HG03064 (cell line): Measurements from ENCODE around the gene LIN7B.
"Not testable (repeated sequence)": the region's sequence is repeated elsewhere in the genome, so short reads cannot be mapped to it uniquely, and the experiment has no call there.

Source experiments
- ATAC-seq: cut with Tn5 transposase; IDR thresholded peaks from one replicate; pipeline ENCODE4 v1.9.1; 2021; ENCODE audit warnings: low read depth; ENCODE audit not compliant: unreplicated experiment

The LIN7B gene, protein sequence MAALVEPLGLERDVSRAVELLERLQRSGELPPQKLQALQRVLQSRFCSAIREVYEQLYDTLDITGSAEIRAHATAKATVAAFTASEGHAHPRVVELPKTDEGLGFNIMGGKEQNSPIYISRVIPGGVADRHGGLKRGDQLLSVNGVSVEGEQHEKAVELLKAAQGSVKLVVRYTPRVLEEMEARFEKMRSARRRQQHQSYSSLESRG

DNA sequence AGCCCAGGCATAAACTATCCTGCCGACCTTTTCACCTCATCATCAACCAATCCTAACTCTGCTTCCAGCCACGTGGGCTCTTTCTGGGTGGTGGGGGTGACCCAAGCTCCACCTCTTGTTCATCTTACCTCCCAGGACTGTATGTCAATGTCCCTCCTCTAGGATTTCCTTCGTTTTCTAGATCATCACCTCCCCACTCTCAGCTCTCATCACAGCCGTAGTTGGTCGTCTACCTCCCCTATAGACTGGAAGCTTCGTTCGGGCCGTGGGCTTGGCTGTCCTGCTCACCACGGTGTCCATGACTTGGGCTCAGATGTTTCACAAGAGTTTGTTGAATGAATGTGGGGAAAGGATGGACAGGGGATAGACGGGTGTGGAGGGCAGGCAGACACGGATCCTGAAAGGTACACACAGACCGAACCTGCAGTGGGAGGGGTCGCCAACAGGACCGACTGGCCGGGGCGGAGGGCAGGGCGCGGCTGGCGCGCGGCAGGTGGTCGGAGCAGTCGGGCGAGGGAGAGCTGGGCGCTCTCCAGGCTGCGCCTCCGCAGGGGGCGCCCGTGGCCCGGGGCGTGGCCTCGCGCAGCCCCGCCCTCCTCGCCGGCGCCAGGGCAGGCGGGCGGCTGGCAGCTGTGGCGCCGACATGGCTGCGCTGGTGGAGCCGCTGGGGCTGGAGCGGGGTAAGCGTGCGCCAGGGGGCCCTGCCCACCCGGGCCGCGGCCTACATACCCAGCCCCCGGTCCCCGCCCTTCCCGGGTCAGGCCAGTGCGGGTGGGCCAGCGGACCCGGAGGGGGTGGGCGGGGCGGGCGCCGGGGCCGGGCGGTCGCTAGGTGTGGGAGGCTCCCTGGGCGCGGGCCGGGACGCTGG is at the start of gene LIN7B:
TSS of gene LIN7B (plus strand) at position 609 of the 868 bp plus-strand sequence. CDS start at position 644, 35 bp downstream.
- peak; percentile 36 for ATAC-seq

DNA sequence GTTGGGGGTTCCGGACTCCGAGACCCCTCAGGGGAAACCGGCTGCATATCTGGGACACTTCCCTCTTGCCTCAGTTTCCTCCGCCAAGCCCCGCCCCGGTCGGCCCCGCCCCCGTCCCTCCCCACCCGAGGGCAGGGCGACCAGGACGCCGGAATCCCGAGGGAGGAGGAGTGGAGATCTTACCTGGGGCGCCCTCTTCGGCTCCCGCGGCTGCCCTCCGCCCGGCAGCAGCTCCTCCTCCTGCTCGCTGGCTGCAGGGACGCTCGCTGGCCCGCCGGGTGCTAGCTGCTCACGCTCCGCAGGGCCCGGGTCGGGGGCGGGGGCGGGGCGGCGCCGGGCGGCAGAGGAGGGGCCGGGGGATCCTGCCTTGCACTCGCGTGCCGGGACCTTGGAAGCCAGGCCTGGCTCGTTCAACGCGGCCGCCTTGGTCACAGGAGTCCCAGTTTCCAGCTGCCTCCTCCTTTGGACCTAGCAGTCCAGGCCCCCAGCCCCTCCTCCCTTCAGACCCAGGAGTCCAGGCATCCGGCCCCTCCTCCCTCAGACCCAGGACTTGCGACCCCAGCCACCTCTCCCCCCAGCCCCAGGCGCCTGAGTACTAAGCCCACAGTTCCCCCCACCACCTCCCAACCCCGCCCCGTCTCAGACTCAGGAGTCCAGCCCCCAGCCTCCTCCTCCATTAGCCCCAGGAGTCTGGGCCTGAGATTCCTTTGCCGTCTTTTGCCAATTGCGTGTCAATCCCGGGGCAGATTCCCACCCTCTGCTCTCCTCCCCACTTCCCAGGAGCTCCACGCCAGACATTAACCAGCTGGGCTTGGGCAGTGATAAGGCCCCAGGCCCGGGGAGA is 49.2 kb upstream of the LIN7B start, which contains the start of gene NTF4:
TSS of gene NTF4 (minus strand) at position 51 of the 844 bp plus-strand sequence. CDS start 2,821 bp downstream, outside the sequence.
- no peak for ATAC-seq

DNA sequence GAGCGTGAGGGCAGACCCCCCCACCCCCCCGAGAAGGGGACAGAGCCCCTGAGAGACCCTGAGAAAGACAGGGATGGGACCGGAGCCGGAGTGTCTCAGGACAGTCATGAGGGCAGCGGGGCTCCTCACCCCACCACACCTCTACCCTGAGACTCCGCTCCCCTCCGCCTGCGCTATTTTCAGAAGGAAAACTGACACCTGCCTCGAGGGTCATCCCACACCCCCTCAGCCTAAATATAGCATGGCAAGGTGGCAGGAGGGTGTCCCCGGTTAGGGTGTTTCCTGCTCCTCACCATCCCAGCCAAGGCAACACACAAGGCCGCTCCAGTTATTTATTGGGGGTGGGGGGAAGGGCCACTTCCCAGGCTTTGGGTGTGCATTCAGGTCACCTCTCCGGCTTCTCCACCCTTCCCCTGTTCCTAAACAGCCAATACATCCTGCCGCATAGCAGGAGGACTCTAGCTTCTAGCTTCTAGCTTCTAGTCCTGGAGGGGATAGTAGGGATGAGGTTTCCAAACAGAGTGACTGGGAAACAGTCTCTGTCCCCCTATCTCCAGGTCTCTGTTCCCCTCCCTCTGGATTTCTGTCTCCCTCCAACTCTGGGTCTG is 48.2 kb upstream of the LIN7B start:
- no peak for ATAC-seq

DNA sequence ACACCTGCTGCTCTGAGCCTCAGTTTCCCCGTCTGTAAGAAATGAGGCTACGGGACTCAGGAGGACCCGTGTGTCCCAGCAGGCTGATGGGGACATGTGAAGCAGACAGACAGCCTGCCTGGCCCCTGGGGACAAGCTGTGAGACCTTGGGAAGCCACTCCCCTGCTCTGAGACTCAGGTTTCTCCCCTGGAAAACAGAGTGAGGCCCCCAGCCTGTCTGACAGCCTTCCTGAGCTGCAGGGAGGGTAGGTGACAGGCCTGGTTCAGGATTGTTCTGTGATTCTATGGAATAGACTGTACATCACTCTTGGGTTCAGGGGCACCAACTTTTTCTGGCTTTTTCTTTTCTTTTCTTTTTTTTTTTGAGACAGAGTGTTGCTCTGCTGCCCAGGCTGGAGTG is 46.6 kb upstream of the LIN7B start:
- no peak for ATAC-seq

DNA sequence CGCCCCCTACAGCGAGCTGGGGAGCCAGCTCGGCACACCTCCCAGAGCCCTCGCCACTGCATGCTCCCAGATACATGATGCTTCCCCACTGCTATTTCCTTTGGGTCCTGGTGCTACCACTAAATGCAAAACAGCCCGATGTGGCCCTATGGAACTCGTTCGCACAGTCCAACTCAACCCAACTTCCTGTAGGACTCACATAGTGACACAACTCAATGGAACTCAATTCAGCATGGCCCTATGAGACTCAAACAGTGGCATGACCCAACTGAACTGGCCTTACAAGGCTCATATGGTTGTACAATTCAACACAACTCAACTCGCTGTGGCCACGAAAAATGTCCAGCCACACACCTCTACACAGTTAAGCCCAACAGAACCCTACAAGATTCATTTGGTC is 45.1 kb upstream of the LIN7B start:
- no peak for ATAC-seq

DNA sequence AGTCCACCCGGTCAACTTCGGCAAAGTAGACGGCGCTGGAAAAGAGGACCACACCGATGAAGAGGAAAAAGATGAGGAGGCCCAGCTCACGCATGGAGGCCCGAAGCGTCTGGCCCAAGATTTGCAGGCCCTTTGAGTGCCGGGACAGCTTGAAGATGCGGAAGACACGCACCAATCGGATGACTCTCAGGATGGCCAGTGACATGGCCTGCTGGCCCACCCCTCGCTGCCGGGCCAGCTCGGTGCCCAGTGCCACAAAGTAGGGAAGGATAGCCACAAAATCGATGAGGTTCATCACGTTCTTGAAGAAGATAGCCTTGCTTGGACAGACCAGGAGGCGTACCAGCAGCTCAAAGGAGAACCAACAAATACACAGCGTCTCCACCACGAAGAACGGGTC is 43.8 kb upstream of the LIN7B start:
- ATAC-seq: no peak

DNA sequence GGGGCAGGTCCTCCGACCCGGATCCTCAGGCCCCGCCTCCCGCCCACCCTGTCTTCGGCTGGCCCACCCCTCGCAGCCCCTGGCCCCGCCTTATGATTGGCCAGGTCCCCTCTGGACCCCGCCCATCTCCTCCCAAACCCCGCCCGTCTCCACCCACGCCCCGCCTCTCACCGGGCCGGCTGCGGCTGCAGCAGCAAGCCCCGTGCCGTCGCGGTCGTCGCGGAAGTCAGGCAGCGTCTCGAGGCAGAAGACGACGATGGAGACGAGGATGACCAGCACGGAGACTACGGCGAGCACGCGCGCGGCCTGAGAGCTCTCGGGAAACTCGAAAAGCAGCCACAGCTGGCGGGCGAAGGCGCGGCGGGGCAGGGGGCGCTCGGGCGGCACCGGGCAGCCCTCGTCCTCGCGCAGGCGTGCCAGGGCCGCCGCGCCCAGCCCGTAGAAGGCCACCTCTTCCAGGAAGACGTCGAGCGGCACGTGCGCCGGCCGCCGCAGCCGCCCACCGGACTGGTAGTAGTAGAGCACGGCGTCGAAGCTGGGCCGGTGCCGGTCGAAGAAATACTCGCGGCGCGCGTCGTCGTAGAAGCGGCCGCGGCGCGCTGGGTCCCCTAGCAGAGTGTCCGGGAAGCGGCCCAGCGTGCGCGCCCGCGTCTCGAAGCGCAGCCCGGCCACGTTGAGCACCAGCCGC is 42.2 kb upstream of the LIN7B start:
- no peak for ATAC-seq

DNA sequence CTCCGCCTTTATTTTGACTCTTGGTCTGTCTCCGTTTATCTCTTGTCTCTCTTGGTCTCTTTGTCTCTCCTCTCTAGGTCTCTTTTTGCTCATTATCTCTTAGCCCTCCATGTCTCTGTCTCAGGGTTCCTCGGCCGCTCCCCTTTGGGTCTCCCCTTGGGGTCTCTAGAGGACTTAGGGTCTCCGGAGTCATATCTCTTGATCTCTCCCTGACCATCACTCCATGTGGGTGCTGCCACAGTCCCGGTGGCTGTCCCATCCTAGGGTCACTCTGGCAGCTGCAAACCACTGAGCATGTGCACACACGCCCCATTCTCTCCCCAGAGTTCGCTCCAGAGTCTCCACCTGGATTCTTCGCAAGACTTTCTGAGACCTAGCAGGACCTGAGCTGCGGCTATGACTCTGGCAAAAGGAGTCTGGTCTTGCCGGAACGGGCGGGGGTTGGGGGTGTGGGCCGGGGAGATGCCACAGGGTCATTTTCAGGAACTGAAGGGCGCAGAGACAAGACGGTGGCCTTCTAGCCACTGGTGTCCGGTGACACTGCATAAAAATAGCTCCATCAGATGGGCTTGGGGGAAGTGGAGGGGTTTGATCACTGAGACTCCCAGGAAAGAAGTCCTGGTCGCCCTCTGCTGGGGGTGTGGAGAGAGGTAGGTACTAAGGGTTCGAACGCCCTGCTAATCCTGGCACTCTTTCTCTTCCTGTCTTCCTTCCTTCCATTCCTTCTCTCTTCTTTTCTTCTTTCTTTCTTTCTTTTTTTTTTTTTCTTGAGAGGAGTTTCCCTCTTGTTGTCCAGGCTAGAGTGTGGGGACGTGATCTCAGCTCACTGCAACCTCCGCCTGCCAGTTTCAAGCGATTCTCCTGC is 40.4 kb upstream of the LIN7B start:
- no peak for ATAC-seq

DNA sequence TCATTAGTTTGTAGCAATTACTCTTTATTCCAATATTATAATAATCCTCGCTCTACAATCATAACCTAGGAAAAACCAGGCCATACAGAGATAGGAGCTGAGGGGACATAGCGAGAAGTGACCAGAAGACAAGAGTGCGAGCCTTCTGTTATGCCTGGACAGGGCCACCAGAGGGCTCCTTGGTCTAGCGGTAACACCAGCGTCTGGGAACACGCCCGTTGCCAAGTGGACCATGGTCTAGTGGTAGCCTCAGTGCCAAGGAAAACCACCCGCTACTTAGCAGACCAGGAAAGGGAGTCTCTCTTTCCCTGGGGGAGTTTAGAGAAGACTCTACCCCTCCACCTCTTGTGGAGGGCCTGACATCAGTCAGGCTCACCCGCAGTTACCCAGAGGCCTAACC is 39.3 kb upstream of the LIN7B start:
- not testable (repeated sequence) for ATAC-seq

DNA sequence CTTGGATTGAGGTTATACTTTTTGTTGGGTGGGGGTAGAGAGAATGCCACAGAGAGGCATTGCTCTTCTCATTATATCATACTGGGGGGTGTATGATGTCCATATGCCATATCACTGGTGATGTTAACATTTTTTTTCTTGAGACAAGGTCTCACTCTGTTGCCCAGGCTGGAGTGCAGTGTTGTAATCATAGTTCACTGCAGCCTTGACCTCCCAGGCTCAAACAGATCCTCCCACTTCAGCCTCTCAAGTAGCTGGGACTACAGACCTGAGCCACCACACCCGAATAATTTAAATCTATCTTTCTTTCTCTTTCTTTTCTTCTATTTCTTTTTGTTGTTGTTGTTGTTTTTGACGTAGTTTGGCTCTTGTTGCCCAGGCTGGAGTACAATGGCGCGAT is 33.8 kb upstream of the LIN7B start:
- no peak for ATAC-seq

DNA sequence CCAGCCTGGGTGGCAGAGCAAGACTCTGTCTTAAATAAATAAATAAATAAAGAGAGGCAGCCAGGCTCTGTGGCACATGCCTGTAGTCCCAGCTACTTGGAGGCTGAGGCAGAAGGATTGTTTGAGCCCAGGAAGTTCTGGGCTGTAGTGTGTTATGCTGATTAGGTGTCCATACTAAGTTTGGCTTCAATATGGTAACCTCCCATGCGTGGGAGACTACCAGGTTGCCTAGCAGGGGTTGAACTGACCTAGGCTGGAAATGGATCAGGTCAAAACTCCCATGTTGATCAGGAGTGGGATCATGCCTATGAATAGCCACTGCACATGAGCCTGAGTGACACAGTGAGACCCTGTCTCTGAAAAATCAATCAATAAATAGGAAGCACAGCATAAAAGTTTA is 32.9 kb upstream of the LIN7B start:
- ATAC-seq: no peak

DNA sequence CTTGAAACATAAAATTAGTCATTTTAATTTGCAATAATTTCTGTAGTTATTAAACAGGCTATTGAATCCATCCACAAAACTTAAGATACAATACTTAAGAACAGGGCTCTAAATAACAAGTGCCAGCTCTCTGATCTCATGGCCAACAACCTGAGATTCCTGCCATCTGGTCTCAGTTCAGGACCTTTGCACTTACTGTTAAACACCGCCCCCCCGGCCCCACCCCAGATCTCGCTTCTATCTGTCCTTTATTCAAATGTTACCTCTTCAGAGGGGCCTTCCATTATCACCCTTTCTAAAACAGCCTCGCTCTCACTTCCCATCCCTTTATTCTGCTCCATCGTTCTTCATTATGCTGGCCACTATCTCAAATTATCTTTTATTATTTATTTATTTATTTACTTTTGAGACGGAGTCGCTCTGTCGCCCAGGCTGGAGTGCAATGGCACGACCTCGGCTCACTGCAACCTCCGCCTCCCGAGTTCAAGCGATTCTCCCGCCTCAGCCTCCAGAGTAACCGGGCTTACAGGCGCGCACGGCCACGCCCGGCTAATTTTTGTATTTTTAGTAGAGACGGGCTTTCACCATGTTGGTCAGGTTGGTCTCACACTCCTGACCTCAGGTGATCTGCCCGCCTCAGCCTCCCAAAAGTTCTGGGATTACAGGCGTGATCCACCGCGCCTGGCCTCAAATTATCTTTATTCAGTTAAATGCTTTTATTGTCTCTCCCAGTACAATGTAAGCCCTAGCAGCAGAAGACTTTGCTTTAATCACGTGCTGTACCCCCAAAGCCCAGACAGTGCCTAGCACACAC is 29.8 kb upstream of the LIN7B start:
- ATAC-seq: no peak

DNA sequence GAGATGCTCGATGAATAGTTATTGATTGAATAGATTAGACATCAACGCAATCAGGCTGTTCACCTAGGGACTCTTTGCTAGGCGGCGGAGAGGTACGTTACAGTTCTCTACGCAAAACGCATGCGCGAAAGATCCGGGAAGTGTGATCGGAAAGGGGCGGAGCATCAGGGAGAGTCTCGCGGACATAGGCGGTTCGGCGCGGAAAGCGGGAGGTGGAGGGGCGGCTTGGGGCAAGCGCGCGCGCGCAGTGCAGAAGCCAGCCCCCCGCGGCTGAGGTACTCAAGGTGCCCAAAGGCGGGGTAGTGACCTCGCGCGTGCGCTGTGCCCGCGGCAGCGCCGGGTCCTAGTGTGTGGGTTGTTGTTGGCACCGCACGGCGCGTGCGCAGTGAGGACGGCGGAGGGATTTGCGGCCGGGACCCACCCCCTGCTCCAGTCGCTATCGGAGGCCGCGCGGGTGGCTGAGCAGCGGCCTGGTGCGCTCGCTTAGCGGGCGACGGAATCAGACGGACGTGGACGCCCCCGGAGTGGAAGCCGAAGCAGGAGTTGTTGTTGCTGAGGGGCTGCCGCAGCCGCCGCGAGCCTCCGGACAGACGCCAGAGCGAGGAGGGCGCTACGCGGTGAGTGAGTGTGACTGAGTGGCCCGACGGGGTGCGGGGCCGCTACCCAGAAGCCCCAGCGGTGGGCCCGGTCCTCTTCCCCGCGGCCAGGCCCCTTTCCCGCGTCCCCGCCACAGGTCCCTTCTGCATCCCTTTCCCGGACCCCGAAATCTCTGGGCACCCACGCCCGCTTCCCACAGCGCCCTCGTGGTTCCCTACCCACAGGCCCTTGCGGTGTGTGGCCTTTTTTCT is 28.9 kb upstream of the LIN7B start, which contains the start of gene SNRNP70:
TSS of gene SNRNP70 (plus strand) at position 432 of the 848 bp plus-strand sequence. CDS start 964 bp downstream, outside the sequence.
- ATAC-seq: peak; percentile 83

DNA sequence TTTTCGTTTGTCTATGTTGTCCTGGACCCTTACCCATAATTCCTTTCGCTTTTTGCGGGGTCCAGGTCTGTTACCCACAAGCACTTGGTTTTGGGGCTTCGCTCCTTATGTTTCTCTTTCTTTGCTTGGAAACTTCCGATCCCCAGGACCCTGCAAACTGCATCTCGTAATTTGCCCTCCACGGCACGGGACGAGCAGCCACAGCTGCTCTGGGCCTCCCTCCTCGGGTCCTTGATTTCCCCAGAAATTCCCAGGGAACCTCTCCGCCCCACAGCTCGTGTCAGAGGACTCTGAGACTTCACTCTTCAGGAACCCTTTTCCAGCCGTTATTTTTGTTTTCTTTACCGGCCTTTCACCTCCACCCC is 28.3 kb upstream of the LIN7B start:
- no peak for ATAC-seq

DNA sequence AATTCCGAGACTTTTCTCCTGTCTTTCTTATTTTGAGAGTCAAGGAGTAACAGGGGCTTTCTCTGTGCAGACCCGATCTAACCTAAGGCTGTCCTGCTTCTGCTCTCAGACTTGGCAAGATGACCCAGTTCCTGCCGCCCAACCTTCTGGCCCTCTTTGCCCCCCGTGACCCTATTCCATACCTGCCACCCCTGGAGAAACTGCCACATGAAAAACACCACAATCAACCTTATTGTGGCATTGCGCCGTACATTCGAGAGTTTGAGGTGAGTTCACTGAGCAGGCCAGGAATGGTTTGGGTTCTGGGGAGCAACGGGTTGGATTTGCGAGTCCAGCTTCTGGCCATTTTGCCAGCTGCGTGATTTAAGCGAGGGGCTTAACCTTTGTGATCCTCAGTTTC is 27.9 kb upstream of the LIN7B start:
- no peak for ATAC-seq

DNA sequence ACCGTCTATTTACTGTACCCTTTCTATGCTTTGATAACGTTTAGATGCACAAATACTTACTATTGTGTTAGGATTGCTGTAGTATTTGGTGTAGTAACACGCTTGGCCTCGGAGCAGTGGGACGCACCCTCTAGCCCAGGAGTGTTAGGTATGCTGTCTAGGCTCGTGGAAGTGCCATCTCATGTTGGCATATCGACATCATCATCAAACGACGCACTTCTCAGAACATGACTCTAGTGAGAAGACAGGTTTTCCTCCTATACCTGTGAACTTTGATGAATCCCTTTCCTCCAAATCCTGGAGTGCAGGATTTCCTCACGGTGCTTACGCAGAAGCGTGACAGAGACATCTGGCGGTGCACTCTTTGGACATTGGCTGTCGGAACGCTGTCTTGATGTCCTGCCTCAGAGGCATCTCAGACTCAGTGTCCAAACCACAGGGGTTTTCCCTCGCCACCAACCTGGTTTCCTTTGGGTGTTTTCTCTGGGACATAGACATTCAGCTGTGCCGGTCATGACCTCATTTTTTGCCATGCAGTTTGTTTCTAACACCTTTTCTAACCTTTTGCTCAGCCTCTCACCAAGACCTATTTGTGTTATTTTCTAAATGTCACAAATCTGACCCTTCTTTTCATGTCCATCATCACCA is 22.7 kb upstream of the LIN7B start:
- no peak for ATAC-seq

DNA sequence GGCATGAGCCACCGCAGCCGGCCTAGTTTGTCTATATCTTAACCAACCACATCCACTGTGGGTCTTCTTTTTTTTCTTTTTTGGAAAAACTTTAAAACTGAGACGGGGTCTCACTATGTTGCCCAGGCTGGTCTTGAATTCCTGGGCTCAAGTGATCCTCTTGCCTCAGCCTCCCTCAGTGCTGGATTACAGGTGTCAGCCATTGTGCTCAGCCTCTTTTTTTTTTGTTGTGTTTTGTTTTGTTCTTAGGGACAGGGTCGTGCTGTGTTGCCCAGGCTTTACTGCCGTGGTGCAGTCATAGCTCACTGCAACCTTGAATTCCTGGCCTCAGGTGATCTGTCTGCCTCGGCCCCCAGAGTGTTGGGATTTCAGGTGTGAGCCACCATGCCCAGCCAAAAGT is 21.5 kb upstream of the LIN7B start:
- no peak for ATAC-seq
